ENCODE results near the gene CCL18. TPM values are rescaled to one million over a fixed set of nuclear protein-coding genes. Genes with fewer than 3 reads are reported as not detected.
"Not testable (repeated sequence)": the region's sequence is repeated elsewhere in the genome, so short reads cannot be mapped to it uniquely, and the experiment has no call there.

The CCL18 gene
- total RNA-seq, 2 donors from 2014 or later, result not detected

DNA sequence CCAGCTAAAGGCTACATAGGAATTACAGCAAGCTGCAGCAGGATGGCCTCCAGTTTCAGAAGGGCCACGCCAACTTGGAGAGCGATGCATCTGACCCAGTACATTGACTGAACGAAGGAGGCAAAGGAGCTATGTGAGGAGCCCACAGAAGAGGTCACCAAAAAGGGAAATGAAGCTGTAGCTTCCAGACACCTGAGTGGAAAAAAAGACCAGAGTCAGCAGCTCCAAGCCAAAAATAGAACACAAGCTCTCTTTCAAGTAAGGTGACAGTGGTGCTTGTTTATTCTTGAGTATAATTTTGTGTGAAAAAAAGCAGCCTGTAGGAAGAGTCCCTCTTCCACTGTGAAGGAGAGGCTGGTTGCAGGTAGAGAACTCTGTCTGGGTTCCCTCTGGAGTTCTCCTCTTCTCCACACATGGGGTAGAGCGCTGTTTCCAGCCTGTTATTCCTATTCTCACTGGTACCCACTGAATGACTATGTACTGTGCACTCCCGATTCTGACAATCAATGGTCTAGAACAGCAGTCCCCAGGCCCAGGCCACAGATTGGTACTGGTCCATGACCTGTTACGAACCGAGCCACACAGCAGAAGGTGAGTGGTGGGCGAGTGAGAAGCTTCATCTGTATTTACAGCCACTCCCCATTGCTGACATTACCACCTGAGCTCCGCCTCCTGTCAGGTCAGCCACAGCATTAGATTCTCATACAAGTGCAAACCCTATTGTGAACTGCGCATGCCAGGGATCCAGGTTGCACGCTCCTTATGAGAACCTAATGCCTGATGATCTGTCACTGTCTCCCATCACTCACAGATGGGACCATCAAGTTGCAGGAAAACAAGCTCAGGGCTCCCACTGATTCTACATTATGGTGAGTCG is 54.6 kb downstream of the CCL18 start:
- H3K4me1 Mint-ChIP-seq, result no peaks in the 10 kb centered on the region
- no peaks in the 10 kb centered on the region for H3K36me3 ChIP-seq (ENCODE audit: control insufficient read depth, insufficient read depth, low read length)
- no peak for DNase-seq

DNA sequence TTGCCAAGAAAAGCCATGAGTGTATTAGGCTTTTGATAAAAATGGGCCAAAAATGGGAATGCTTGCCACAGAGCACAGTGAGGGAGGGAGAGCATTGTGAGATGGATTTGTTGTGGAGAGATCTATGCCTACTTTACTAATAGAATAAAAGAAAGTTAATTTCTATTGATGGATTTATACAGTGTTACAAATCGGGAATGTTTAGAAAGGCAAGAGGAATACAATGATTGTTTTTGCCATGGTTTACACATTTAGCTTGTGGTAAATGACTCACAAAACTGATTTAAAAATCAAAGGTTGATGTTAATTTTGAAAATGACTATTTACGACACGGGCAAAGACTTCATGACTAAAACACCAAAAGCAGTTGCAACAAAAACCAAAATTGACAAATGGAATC is 56.1 kb downstream of the CCL18 start:
- Histone ChIP-seq H3K4me1 (ENCODE audit: control insufficient read depth, insufficient read depth, low read length) (no peaks in the 10 kb centered on the region), H3K27me3 (ENCODE audit: control insufficient read depth, insufficient read depth, low read length, poor library complexity, severe bottlenecking) (no peaks in the 10 kb centered on the region), H3K36me3 (ENCODE audit: control insufficient read depth, insufficient read depth, low read length) (no peaks in the 10 kb centered on the region), H3K4me3 (ENCODE audit: low read length) (no peak overlapping the region), H3K9me3 (ENCODE audit: control insufficient read depth, low read length) (peaks cover 14% of the 10 kb centered on the region), H3K27ac (ENCODE audit: low read depth, low read length) (no peak overlapping the region), H3K9ac (ENCODE audit: extremely low read depth, low read length, poor library complexity, severe bottlenecking) (no peak overlapping the region)
- peaks cover 6% of the 10 kb centered on the region for H3K27me3 Mint-ChIP-seq (ENCODE audit: insufficient read depth)
- peaks cover 5% of the 10 kb centered on the region for H3K9me3 Mint-ChIP-seq
- H3K4me3 Mint-ChIP-seq, result no peak overlapping the region
- WGBS, 2 experiments (ENCODE audit: insufficient coverage in 1 of 2, insufficient read length in 1 of 2), result 92 to 100% methylated on average over 1 to 2 of the region's 3 CpGs
- DNase-seq, result no peak
- TF ChIP-seq, protein P1, sequence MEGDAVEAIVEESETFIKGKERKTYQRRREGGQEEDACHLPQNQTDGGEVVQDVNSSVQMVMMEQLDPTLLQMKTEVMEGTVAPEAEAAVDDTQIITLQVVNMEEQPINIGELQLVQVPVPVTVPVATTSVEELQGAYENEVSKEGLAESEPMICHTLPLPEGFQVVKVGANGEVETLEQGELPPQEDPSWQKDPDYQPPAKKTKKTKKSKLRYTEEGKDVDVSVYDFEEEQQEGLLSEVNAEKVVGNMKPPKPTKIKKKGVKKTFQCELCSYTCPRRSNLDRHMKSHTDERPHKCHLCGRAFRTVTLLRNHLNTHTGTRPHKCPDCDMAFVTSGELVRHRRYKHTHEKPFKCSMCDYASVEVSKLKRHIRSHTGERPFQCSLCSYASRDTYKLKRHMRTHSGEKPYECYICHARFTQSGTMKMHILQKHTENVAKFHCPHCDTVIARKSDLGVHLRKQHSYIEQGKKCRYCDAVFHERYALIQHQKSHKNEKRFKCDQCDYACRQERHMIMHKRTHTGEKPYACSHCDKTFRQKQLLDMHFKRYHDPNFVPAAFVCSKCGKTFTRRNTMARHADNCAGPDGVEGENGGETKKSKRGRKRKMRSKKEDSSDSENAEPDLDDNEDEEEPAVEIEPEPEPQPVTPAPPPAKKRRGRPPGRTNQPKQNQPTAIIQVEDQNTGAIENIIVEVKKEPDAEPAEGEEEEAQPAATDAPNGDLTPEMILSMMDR (conservative IDR thresholded peaks at IDR 0.05), result no peak
- H3K27ac Mint-ChIP-seq, result no peak overlapping the region
- no peaks in the 10 kb centered on the region for H3K36me3 Mint-ChIP-seq (ENCODE audit: low read depth)
- no peaks in the 10 kb centered on the region for H3K4me1 Mint-ChIP-seq

More for the DNA sequence above, 54.6 kb downstream of the CCL18 start:
- 91 to 96% methylated on average over 11 of the region's 12 CpGs for WGBS, 2 experiments (ENCODE audit: insufficient coverage in 1 of 2, insufficient read length in 1 of 2)
- H3K9me3 Mint-ChIP-seq, result peaks cover 4% of the 10 kb centered on the region
- H3K27ac ChIP-seq (ENCODE audit: low read depth, low read length), result no peak overlapping the region
- no peaks in the 10 kb centered on the region for H3K4me1 ChIP-seq (ENCODE audit: control insufficient read depth, insufficient read depth, low read length)
- no peak overlapping the region for H3K27ac Mint-ChIP-seq
- no peak overlapping the region for H3K9ac ChIP-seq (ENCODE audit: extremely low read depth, low read length, poor library complexity, severe bottlenecking)
- H3K27me3 ChIP-seq (ENCODE audit: control insufficient read depth, insufficient read depth, low read length, poor library complexity, severe bottlenecking), result no peaks in the 10 kb centered on the region
- H3K4me3 ChIP-seq (ENCODE audit: low read length), result no peak overlapping the region
- H3K4me3 Mint-ChIP-seq, result no peak overlapping the region
- no peaks in the 10 kb centered on the region for H3K9me3 ChIP-seq (ENCODE audit: control insufficient read depth, low read length)
- H3K27me3 Mint-ChIP-seq (ENCODE audit: insufficient read depth), result peaks cover 10% of the 10 kb centered on the region
- no peaks in the 10 kb centered on the region for H3K36me3 Mint-ChIP-seq (ENCODE audit: low read depth)
- TF ChIP-seq, protein P1 (conservative IDR thresholded peaks at IDR 0.05), result peak; percentile 12

DNA sequence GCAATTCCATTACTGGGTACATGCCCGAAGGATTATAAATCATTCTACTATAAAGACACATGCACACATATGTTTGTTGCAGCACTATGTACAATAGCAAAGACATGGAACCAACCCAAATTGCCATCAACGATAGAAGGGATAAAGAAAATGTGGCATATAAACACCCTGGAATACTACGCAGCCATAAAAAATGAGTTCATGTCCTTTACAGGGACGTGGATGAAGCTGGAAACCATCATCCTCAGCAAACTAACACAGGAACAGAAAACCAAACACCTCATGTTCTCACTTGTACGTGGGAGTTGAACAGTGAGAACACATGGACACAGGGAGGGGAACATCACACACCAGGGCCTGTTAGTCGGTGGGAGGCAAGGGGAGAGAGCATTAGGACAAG is 57.0 kb downstream of the CCL18 start:
- not testable (repeated sequence) for DNase-seq; H3K4me3 ChIP-seq (ENCODE audit: low read length); H3K27ac Mint-ChIP-seq; H3K4me3 Mint-ChIP-seq; H3K4me1 ChIP-seq (ENCODE audit: control insufficient read depth, insufficient read depth, low read length); H3K9ac ChIP-seq (ENCODE audit: extremely low read depth, low read length, poor library complexity, severe bottlenecking); H3K4me1 Mint-ChIP-seq; H3K36me3 Mint-ChIP-seq (ENCODE audit: low read depth); H3K36me3 ChIP-seq (ENCODE audit: control insufficient read depth, insufficient read depth, low read length); H3K27me3 ChIP-seq (ENCODE audit: control insufficient read depth, insufficient read depth, low read length, poor library complexity, severe bottlenecking); H3K27ac ChIP-seq (ENCODE audit: low read depth, low read length); H3K27me3 Mint-ChIP-seq (ENCODE audit: insufficient read depth)
- H3K9me3 Mint-ChIP-seq, result peaks cover 14% of the 10 kb centered on the region
- peaks cover 22% of the 10 kb centered on the region for H3K9me3 ChIP-seq (ENCODE audit: control insufficient read depth, low read length)
- 81 to 83% methylated on average over 3 to 6 of the region's 6 CpGs for WGBS, 2 experiments (ENCODE audit: insufficient coverage in 1 of 2, insufficient read length in 1 of 2)

Other genes starting within 250 kb of the CCL18 start
- not detected for gene HEATR9, start 195.4 kb upstream of the CCL18 start, total RNA-seq
- gene CCL5, start 183.9 kb upstream of the CCL18 start, total RNA-seq, result not detected
- gene RDM1, start 133.5 kb upstream of the CCL18 start, total RNA-seq, result 10 to 100 TPM in 1 of 2 donors, 1 to 10 TPM in 1; 5.3 to 14.2 TPM
- gene LYZL6, start 120.6 kb upstream of the CCL18 start, total RNA-seq, result not detected
- not detected for gene CCL16, start 82.8 kb upstream of the CCL18 start, total RNA-seq
- not detected for gene CCL14, start 77.5 kb upstream of the CCL18 start, total RNA-seq
- gene CCL15, start 62.7 kb upstream of the CCL18 start, total RNA-seq, result not detected
- gene CCL23, start 46.3 kb upstream of the CCL18 start, total RNA-seq, result not detected
- gene CCL3, start 25.9 kb downstream of the CCL18 start, total RNA-seq, result not detected
- not detected for gene CCL4, start 39.6 kb downstream of the CCL18 start, total RNA-seq
- gene TBC1D3B, start 112.4 kb downstream of the CCL18 start, total RNA-seq, result 10 to 100 TPM; 13.1 to 18.4 TPM
- 1 to 10 TPM in 1 of 2 donors, under 1 TPM in 1; 0.35 to 2.0 TPM for gene CCL3L1, start 132.5 kb downstream of the CCL18 start, total RNA-seq
- not detected for gene CCL4L2, start 146.8 kb downstream of the CCL18 start, total RNA-seq
- gene TBC1D3I, start 200.3 kb downstream of the CCL18 start, total RNA-seq, result under 1 TPM in 1 of 2 donors, not detected in 1; 0.75 TPM

All from endodermal cell (in vitro differentiated cells).